BE2C (cell line): Measurements from ENCODE around the gene DPP8.

Experiments used
- DNase-seq: peaks from one replicate; pipeline ENCODE4 v3.0.0-alpha.2; 2020
- H3K27me3 ChIP-seq: fragments of 250-450 bp; sonication (Bioruptor Pico); 2 replicates; pipeline ENCODE4 v1.5.1; 2020; ENCODE audit warnings: mild to moderate bottlenecking
- H3K36me3 ChIP-seq: fragments of 250-450 bp; sonication (Bioruptor Pico); 2 replicates; pipeline ENCODE4 v1.5.1; 2020; ENCODE audit warnings: mild to moderate bottlenecking
- H3K4me1 ChIP-seq: fragments of 250-450 bp; sonication (Bioruptor Pico); 2 replicates; pipeline ENCODE4 v1.5.1; 2020
- H3K4me3 ChIP-seq: 2 replicates; pipeline ENCODE4 v1.5.1; 2011; ENCODE audit warnings: low read depth, low read length
- H3K9me3 ChIP-seq: fragments of 250-450 bp; sonication (Bioruptor Pico); 2 replicates; pipeline ENCODE4 v1.5.1; 2020
- CTCF ChIP-seq: IDR thresholded peaks from 2 replicates; pipeline ENCODE4 v1.5.1; 2012; ENCODE audit warnings: mild to moderate bottlenecking, low read depth, low read length

DPP8 gene

GRCh38 chr15:65517866-65518207, 348 bp upstream of the DPP8 start:
- no peaks in the 10 kb centered on the region for H3K9me3 ChIP-seq
- no peaks in the 10 kb centered on the region for H3K27me3 ChIP-seq
- DNase-seq: no peak
- H3K4me3 ChIP-seq: peak overlapping the region; percentile 84
- H3K4me1 ChIP-seq: no peaks in the 10 kb centered on the region
- TF ChIP-seq CTCF: no peak
- H3K36me3 ChIP-seq: peaks cover 17% of the 10 kb centered on the region

GRCh38 chr15:65512807-65513416, 4.6 kb downstream of the DPP8 start:
- Histone ChIP-seq H3K36me3 (peaks cover 49% of the 10 kb centered on the region), H3K9me3 (no peaks in the 10 kb centered on the region), H3K4me3 (no peak overlapping the region), H3K27me3 (no peaks in the 10 kb centered on the region), H3K4me1 (no peaks in the 10 kb centered on the region)
- DNase-seq: no peak
- TF ChIP-seq CTCF: no peak

GRCh38 chr15:65512189-65512588, 5.3 kb downstream of the DPP8 start:
- Histone ChIP-seq H3K36me3 (peaks cover 49% of the 10 kb centered on the region), H3K4me1 (no peaks in the 10 kb centered on the region), H3K27me3 (no peaks in the 10 kb centered on the region), H3K4me3 (no peak overlapping the region), H3K9me3 (no peaks in the 10 kb centered on the region)
- no peak for TF ChIP-seq CTCF
- no peak for DNase-seq

GRCh38 chr15:65509321-65509720, 8.2 kb downstream of the DPP8 start:
- Histone ChIP-seq H3K4me1 (no peaks in the 10 kb centered on the region), H3K4me3 (no peak overlapping the region), H3K9me3 (no peaks in the 10 kb centered on the region), H3K36me3 (peaks cover 56% of the 10 kb centered on the region), H3K27me3 (no peaks in the 10 kb centered on the region)
- DNase-seq: no peak
- TF ChIP-seq CTCF: no peak

- Histone ChIP-seq H3K36me3 (peaks cover 61% of the 10 kb centered on the region), H3K27me3 (no peaks in the 10 kb centered on the region), H3K9me3 (no peaks in the 10 kb centered on the region), H3K4me3 (no peak overlapping the region), H3K4me1 (no peaks in the 10 kb centered on the region)
- no peak for DNase-seq
- no peak for TF ChIP-seq CTCF
Measured at GRCh38 chr15:65494076-65494475, 23.4 kb downstream of the DPP8 start.

- no peak overlapping the region for H3K4me3 ChIP-seq
- no peaks in the 10 kb centered on the region for H3K27me3 ChIP-seq
- no peak for DNase-seq
- H3K9me3 ChIP-seq: no peaks in the 10 kb centered on the region
- no peaks in the 10 kb centered on the region for H3K4me1 ChIP-seq
- no peak for TF ChIP-seq CTCF
- H3K36me3 ChIP-seq: peaks cover 56% of the 10 kb centered on the region
Measured at GRCh38 chr15:65484876-65485275, 32.6 kb downstream of the DPP8 start.
